Tibial nerve (tissue), 4 donors: Measurements from ENCODE around the gene CELA2B. TPM values are rescaled to one million over a fixed set of nuclear protein-coding genes. Genes with fewer than 3 reads are reported as not detected.
"Not testable (repeated sequence)": the region's sequence is repeated elsewhere in the genome, so short reads cannot be mapped to it uniquely, and the experiment has no call there.

Experiments
- DNase-seq, 2 donors: peaks; one replicate each; pipeline ENCODE4 v3.0.0-alpha.2; 2019; ENCODE audit warnings: low spot score in 2 of 2
- H3K27ac ChIP-seq, 4 donors: fragments of 200-600 bp; sonication (generic) in 3 of 4; one replicate each; pipeline ENCODE4 v1.5.1; 2017 to 2019; ENCODE audit warnings: mild to moderate bottlenecking in 1 of 4
- H3K27me3 ChIP-seq, 2 donors: fragments of 200-600 bp; sonication (generic) in 1 of 2; one replicate each; pipeline versions ENCODE4 v1.5.1 to v1.6.0; 2017 to 2019
- H3K36me3 ChIP-seq, 3 donors: fragments of 200-600 bp; sonication (generic); one replicate each; pipeline ENCODE4 v1.5.1; 2018 to 2019
- H3K4me1 ChIP-seq, 4 donors: fragments of 200-600 bp; sonication (generic) in 3 of 4; one replicate each; pipeline ENCODE4 v1.5.1; 2017 to 2019
- H3K4me3 ChIP-seq, 4 donors: fragments of 200-600 bp; sonication (generic) in 3 of 4; one replicate each; pipeline ENCODE4 v1.5.1; 2017 to 2019; ENCODE audit warnings: mild to moderate bottlenecking in 1 of 4, moderate library complexity in 1 of 4
- H3K9me3 ChIP-seq, 4 donors: fragments of 200-600 bp; sonication (generic) in 3 of 4; one replicate each; pipeline ENCODE4 v1.5.1; 2017 to 2019
- EP300 ChIP-seq, 2 donors: sonication (generic); formaldehyde crosslinking; IDR thresholded peaks; one replicate each; pipeline ENCODE4 v1.6.1; 2017; ENCODE audit warnings: antibody characterized with exemption in 2 of 2, mild to moderate bottlenecking in 1 of 2
- POLR2A ChIP-seq, 2 donors: fragments of 450-650 bp; IDR thresholded peaks; one replicate each; pipeline ENCODE4 v1.6.1; 2017; ENCODE audit warnings: antibody characterized with exemption in 2 of 2, mild to moderate bottlenecking in 2 of 2, moderate library complexity in 2 of 2
- WGBS, 2 donors: methylation state at CpG; one replicate each; pipeline ENCODE4 v1.1.5; 2018; 5-methylcytosine and 5-hydroxymethylcytosine counted together
- total RNA-seq, 4 donors: library from RNA; depleted of rRNA; stranded (reverse); fragments of >200 nt; gene quantifications; one replicate each; pipeline ENCODE4 v1.1.0, GENCODE V29; 2016
- TF ChIP-seq, protein P1 (sequence below), 5 experiments: fragments of 200-600 bp in 3 of 5; fragments of 450-650 bp in 2 of 5; sonication (generic) in 3 of 5; IDR thresholded peaks; one replicate each; pipeline ENCODE4 v1.5.1; 2016 to 2019; ENCODE audit warnings: antibody characterized with exemption in 5 of 5, mild to moderate bottlenecking in 3 of 5, moderate library complexity in 2 of 5

Gene CELA2B
- total RNA-seq, 4 donors from 2014 or later, result not detected

GRCh38 chr1:15465674-15466073 is 10.2 kb upstream of the CELA2B start:
- peaks cover 0 to 7% (median 0%) of the 10 kb centered on the region in 4 donors for H3K9me3 ChIP-seq
- no peaks in the 10 kb centered on the region for H3K36me3 ChIP-seq
- H3K27me3 ChIP-seq, result no peaks in the 10 kb centered on the region
- TF ChIP-seq POLR2A (IDR thresholded peaks at IDR 0.05) (no peak), EP300 (IDR thresholded peaks at IDR 0.05) (no peak)
- TF ChIP-seq, protein P1, sequence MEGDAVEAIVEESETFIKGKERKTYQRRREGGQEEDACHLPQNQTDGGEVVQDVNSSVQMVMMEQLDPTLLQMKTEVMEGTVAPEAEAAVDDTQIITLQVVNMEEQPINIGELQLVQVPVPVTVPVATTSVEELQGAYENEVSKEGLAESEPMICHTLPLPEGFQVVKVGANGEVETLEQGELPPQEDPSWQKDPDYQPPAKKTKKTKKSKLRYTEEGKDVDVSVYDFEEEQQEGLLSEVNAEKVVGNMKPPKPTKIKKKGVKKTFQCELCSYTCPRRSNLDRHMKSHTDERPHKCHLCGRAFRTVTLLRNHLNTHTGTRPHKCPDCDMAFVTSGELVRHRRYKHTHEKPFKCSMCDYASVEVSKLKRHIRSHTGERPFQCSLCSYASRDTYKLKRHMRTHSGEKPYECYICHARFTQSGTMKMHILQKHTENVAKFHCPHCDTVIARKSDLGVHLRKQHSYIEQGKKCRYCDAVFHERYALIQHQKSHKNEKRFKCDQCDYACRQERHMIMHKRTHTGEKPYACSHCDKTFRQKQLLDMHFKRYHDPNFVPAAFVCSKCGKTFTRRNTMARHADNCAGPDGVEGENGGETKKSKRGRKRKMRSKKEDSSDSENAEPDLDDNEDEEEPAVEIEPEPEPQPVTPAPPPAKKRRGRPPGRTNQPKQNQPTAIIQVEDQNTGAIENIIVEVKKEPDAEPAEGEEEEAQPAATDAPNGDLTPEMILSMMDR (IDR thresholded peaks at IDR 0.05), result no peak
- H3K4me3 ChIP-seq, result no peak overlapping the region
- DNase-seq, result no peak
- H3K27ac ChIP-seq, result no peak overlapping the region
- WGBS, 2 donors, result 78 to 85% methylated on average over 7 of the region's 7 CpGs
- H3K4me1 ChIP-seq, result no peaks in the 10 kb centered on the region

DNA sequence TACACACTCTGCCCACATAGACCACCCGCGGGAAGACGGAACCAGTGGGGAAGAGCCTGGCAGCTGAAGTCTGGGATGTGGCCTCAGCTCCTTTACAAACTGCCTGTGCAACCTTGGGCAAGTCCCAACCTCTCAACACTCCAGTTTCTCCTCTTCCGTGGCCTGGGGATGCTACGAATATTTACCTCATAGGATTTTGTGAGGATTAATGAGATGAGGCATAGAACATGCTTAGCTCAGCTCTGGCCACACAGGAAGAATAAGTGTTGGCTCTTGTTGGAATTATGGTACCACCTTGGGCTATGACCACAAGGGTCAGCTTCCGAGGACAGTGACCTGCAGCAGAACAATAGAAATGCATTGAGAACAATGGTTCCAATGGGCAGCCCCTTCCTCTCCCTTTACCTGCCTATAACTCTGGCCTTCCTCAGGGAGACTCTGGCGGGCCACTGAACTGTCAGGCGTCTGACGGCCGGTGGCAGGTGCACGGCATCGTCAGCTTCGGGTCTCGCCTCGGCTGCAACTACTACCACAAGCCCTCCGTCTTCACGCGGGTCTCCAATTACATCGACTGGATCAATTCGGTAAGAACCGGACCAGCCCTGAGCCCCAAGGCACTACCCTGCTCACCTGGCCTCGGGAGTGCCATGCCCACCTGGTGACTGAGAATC is 8.8 kb upstream of the CELA2B start:
- H3K9me3 ChIP-seq, result peaks cover 0 to 13% (median 0%) of the 10 kb centered on the region in 4 donors
- not testable (repeated sequence) for H3K36me3 ChIP-seq, H3K4me1 ChIP-seq, H3K27ac ChIP-seq, H3K27me3 ChIP-seq, H3K4me3 ChIP-seq, DNase-seq
- 92 to 94% methylated on average over 22 of the region's 22 CpGs for WGBS, 2 donors

- H3K9me3 ChIP-seq, result peaks cover 0 to 13% (median 0%) of the 10 kb centered on the region in 4 donors
- TF ChIP-seq, protein P1 (IDR thresholded peaks at IDR 0.05), result no peak
- no peak for TF ChIP-seq EP300 (IDR thresholded peaks at IDR 0.05)
- TF ChIP-seq POLR2A (IDR thresholded peaks at IDR 0.05), result no peak
- DNase-seq, result no peak
- H3K27me3 ChIP-seq, result no peaks in the 10 kb centered on the region
- no peaks in the 10 kb centered on the region for H3K4me1 ChIP-seq
- H3K27ac ChIP-seq, result no peak overlapping the region
- no peak overlapping the region for H3K4me3 ChIP-seq
- no peaks in the 10 kb centered on the region for H3K36me3 ChIP-seq
Observed at GRCh38 chr1:15468145-15468544, 7.8 kb upstream of the CELA2B start.

DNA sequence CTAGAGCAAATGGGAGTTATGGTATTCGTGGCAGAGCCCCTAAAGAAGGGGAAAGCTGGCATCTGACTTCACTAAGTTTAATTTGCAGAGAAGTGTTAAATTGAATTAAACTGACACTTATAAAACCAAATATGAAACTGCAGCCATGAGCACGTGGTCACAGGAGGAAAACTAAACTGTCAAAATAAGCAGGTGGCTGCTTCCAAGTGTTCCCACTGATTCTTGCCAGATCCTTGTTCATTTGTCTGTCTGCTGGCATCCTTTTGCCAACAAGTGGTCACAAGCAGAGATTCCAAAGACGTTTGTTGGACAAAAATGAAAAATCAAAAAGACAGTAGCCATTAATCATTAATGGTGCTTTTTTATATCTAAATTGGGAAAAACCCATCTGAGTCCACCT is 6.5 kb upstream of the CELA2B start:
- no peak for TF ChIP-seq EP300 (IDR thresholded peaks at IDR 0.05)
- no peak for TF ChIP-seq POLR2A (IDR thresholded peaks at IDR 0.05)
- TF ChIP-seq, protein P1 (IDR thresholded peaks at IDR 0.05), result no peak
- Histone ChIP-seq H3K27ac (no peak overlapping the region), H3K9me3 (peaks cover 0 to 13% (median 0%) of the 10 kb centered on the region in 4 donors), H3K4me1 (no peaks in the 10 kb centered on the region), H3K36me3 (no peaks in the 10 kb centered on the region), H3K4me3 (no peak overlapping the region), H3K27me3 (no peaks in the 10 kb centered on the region)
- DNase-seq, result no peak
- WGBS, 2 donors, result 63 to 78% methylated on average over 3 of the region's 3 CpGs

DNA sequence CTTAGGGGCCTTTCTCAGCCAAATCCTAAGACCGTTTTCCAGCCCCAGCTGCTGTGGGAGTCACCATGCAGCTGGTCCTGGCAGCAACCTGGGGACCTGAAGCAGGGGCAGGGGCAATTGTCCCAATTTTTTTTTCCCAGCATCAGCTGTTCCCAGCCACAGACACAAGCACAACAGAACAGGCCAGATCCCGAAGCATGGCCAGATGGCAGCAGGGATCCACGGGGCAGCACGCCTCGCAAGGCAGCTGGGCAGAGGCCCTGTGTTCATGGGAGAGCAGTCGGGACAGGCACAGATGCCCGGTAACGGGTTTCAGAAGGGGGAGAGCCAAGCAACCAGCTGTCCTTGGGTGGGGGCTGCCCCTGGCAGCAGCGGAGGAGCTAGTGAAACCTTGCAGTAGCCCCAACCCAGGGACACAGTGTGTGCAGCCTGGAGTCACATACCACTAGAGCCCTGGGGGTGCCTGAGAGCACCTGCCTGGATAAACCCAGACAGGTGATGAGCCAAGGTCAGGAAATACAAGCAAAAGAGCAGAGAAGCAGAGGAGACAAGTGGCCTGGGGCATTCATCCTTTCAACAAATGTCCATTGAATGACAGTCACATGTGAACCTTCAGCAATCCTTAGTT is 6.0 kb upstream of the CELA2B start:
- H3K27me3 ChIP-seq, DNase-seq, H3K4me3 ChIP-seq, H3K4me1 ChIP-seq, H3K27ac ChIP-seq, H3K36me3 ChIP-seq: not testable (repeated sequence)
- WGBS, 2 donors, result 78 to 86% methylated on average over 9 of the region's 9 CpGs
- H3K9me3 ChIP-seq, result peaks cover 0 to 13% (median 0%) of the 10 kb centered on the region in 4 donors

GRCh38 chr1:15471067-15471466 is 4.8 kb upstream of the CELA2B start:
- H3K4me1 ChIP-seq, H3K27me3 ChIP-seq, H3K36me3 ChIP-seq, H3K27ac ChIP-seq, DNase-seq, H3K4me3 ChIP-seq: not testable (repeated sequence)
- H3K9me3 ChIP-seq, result peaks cover 0 to 13% (median 0%) of the 10 kb centered on the region in 4 donors
- 91 to 94% methylated on average over 5 of the region's 5 CpGs for WGBS, 2 donors

- H3K4me1 ChIP-seq, H3K27me3 ChIP-seq, H3K27ac ChIP-seq, H3K4me3 ChIP-seq, DNase-seq, H3K36me3 ChIP-seq: not testable (repeated sequence)
- peaks cover 0 to 13% (median 0%) of the 10 kb centered on the region in 4 donors for H3K9me3 ChIP-seq
- WGBS, 2 donors, result 78 to 84% methylated on average over 6 of the region's 6 CpGs
Observed at GRCh38 chr1:15471723-15472122, 4.2 kb upstream of the CELA2B start.
